Measurements from ENCODE around the gene TMA7.
A peak's percentile ranks its signal among the peaks of the same experiment; 100 is the strongest.
"Not testable (repeated sequence)": the region's sequence is repeated elsewhere in the genome, so short reads cannot be mapped to it uniquely, and the experiment has no call there.

Gene TMA7

DNA sequence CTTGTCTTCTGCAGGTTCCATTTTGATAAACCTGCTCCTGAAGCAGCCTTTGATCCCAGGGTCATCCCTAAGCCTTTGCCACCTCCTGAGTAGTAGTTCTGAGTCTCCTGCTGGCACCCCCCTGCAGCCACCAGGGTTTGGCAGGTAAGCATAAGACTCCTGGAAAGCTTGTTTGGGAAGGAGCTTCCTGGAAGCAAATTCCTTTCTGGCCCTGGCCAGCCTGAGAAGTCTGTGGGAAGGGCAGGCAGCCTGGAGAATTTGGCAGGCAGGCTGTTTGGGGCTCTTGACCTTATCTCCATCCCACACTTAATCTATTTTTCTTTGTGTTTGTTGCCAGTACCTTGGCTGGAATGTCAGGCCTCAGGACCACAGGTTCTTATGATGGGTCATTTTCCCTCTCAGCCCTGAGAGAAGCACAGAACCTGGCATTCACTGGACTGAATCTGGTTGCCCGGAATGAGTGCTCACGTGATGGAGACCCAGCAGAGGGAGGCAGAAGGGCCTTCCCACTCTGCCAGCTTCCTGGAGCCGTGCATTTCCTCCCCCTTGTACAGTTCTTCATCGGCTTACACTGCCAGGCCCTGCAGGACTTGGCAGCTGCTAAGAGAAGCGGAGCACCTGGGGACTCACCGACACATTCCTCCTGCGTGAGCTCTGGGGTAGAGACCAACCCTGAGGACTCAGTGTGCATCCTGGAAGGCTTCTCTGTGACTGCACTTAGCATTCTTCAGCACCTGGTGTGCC lies 19.9 kb downstream of the TMA7 start:
- TF ChIP-seq CTCF (IDR thresholded peaks at IDR 0.05; ENCODE audit: borderline replicate concordance, insufficient read depth, low read depth, low read length) = no peak
- H3K4me3 ChIP-seq (ENCODE audit: low read depth, low read length) = no peak overlapping the region

GRCh38 chr3:48460517-48460902 lies 20.5 kb downstream of the TMA7 start:
- TF ChIP-seq CTCF (IDR thresholded peaks at IDR 0.05; ENCODE audit: borderline replicate concordance, insufficient read depth, low read depth, low read length) = no peak
- H3K4me3 ChIP-seq (ENCODE audit: low read depth, low read length) = no peak overlapping the region

DNA sequence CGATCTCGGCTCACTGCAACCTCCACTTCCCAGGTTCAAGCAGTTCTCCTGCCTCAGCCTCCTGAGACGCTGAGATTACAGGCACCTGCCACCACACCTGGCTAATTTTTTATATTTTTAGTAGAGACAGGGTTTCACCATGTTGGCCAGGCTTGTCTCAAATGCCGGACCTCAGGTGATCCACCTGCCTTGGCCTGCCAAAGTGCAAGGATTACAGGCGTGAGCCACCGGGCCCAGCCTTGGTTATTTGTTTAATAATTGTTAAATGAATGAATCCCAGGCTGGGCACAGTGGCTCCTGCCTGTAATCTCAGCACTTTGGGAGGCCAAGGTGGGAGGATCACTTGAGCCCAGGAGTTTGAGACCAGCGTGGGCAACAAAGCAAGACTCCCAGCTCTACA lies 21.7 kb downstream of the TMA7 start:
- not testable (repeated sequence) for H3K4me3 ChIP-seq (ENCODE audit: low read depth, low read length)

GRCh38 chr3:48463703-48464102 lies 23.6 kb downstream of the TMA7 start:
- TF ChIP-seq CTCF (IDR thresholded peaks at IDR 0.05; ENCODE audit: borderline replicate concordance, insufficient read depth, low read depth, low read length) = no peak
- no peak overlapping the region for H3K4me3 ChIP-seq (ENCODE audit: low read depth, low read length)

DNA sequence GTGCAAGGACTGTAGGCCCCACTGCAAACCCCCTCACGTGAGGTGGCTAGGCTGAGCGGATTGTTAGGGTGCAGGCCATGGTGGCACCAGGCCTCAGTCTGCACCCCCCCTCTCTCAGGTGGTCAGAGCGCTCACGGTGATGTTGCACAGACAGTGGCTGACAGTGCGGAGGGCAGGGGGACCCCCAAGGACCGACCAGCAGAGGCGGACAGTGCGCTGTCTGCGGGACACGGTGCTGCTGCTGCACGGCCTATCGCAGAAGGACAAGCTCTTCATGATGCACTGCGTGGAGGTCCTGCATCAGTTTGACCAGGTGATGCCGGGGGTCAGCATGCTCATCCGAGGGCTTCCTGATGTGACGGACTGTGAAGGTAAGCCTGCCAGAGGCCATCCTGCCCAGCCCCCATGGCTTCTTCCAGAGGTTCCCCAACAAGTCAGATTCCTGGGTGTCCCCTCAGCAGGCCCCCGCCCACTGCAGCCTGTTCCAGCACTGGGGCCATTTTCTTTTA lies 24.7 kb downstream of the TMA7 start:
- no peak overlapping the region for H3K4me3 ChIP-seq (ENCODE audit: low read depth, low read length)
- no peak for TF ChIP-seq CTCF (IDR thresholded peaks at IDR 0.05; ENCODE audit: borderline replicate concordance, insufficient read depth, low read depth, low read length)

DNA sequence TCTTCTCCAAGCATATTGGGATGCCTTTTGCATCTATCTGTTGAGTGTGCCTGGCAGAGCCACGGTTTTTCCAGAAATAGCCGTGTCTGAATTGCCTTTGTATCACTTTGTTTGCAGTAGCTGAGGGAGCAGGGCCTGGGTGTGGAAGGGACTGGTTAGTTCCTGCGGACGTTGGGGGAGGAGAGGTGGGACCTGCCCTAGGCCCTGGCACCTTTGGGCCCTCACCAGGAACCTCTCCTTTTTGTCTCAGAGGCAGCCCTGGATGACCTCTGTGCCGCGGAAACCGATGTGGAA lies 25.1 kb downstream of the TMA7 start:
- TF ChIP-seq CTCF (IDR thresholded peaks at IDR 0.05; ENCODE audit: borderline replicate concordance, insufficient read depth, low read depth, low read length) = no peak
- H3K4me3 ChIP-seq (ENCODE audit: low read depth, low read length) = no peak overlapping the region

GRCh38 chr3:48465531-48466378 lies 25.7 kb downstream of the TMA7 start:
- peak; percentile 45; the same call in 1 of the 2 replicates for TF ChIP-seq CTCF (IDR thresholded peaks at IDR 0.05; ENCODE audit: borderline replicate concordance, insufficient read depth, low read depth, low read length)
- peak overlapping the region; percentile 93 for H3K4me3 ChIP-seq (ENCODE audit: low read depth, low read length)

All from GM12875 (cell line).